NT2/D1 (cell line): ENCODE measurements around the gene EIF1B.

ENCODE experiments used
- DNase-seq: peaks from one replicate; pipeline ENCODE4 v3.0.0-alpha.2; 2011; ENCODE audit warnings: low read depth, low spot score
- H3K27me3 ChIP-seq: 2 replicates; pipeline ENCODE4 v1.6.0; 2011; ENCODE audit warnings: mild to moderate bottlenecking; ENCODE audit not compliant: insufficient read length, insufficient read depth
- H3K36me3 ChIP-seq: 2 replicates; pipeline ENCODE4 v1.6.1; 2011; ENCODE audit warnings: mild to moderate bottlenecking, low read length, mixed read lengths; ENCODE audit not compliant: insufficient read depth, insufficient read length
- H3K4me1 ChIP-seq: 2 replicates; pipeline ENCODE4 v1.5.1; 2011; ENCODE audit not compliant: insufficient read depth, insufficient read length
- H3K4me3 ChIP-seq: 2 replicates; pipeline ENCODE4 v1.5.1; 2011; ENCODE audit warnings: low read depth; ENCODE audit not compliant: insufficient read length
- H3K9ac ChIP-seq: 2 replicates; pipeline ENCODE4 v1.6.0; 2011; ENCODE audit warnings: low read depth; ENCODE audit not compliant: insufficient read length
- H3K9me3 ChIP-seq: 2 replicates; pipeline ENCODE4 v1.5.1; 2011; ENCODE audit warnings: mild to moderate bottlenecking, low read length; ENCODE audit not compliant: insufficient read depth
- SUZ12 ChIP-seq: IDR thresholded peaks from 2 replicates; pipeline ENCODE4 v1.6.1; 2011; ENCODE audit not compliant: insufficient read length, insufficient read depth; ENCODE audit errors: extremely low read depth
- YY1 ChIP-seq: IDR thresholded peaks from 2 replicates; pipeline ENCODE4 v1.6.1; 2011; ENCODE audit not compliant: insufficient read length, insufficient read depth
- ZNF274 ChIP-seq: IDR thresholded peaks from 2 replicates; pipeline ENCODE4 v1.6.1; 2011; ENCODE audit warnings: mild to moderate bottlenecking, low read depth, low read length

Gene EIF1B

DNA sequence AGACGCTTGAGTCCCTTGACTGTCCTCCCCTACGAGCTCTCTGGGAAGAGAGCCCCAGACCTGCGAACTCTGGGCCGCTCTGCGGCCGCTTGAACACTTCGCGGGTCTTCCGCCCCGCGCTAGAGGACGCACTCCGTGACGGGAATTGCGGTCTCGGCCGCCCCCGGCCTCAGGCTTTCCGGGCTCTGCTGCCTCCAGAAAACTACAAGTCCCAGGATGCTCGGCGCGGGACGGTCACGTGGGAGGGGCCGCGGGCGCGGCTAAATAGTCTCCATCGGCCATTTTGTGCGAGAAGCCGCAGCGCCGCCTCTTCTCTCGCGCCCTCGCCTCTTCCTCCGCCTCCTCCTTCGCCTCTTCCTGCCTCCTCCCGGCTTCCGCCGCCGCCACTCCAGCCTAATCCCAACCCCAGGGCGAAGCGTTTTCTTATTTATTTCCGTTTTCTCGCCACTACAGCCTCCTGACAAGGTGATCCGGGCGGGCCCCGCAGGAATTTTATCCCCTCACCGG lies at the start of gene EIF1B:
EIF1B (plus strand) TSS at position 290 of the 507 bp plus-strand sequence. CDS start 235 bp downstream, outside the sequence.
- Histone ChIP-seq H3K9me3 (no peaks in the 10 kb centered on the region), H3K27me3 (no peaks in the 10 kb centered on the region), H3K9ac (peak within 1 kb of the TSS; percentile 94), H3K36me3 (peaks cover 38% of the 10 kb centered on the region), H3K4me3 (peak within 1 kb of the TSS; percentile 83), H3K4me1 (no peaks in the 10 kb centered on the region)
- peak; percentile 75 for TF ChIP-seq YY1
- TF ChIP-seq ZNF274: no peak
- TF ChIP-seq SUZ12: no peak
- peak; percentile 97 for DNase-seq

DNA sequence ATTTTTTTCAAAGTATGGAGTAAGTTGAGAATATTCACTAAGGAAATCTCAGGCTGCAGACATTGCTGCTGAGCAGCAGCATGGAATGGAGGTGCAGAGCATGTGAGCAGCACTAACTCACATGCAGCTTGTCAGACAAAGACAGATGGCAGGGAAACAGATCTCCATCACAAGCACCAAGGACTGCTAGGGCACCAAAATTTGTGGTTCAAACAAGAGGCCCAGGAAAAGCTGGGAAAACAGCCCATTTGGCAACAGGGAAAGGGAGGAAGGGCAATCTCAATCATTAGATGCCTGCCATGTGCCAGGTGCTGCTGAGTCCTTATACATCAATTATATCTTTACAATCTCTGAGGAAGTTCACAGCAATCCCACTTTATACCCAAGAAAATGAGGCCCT lies 47.2 kb upstream of the EIF1B start:
- no peak overlapping the region for H3K9ac ChIP-seq
- no peaks in the 10 kb centered on the region for H3K4me1 ChIP-seq
- no peaks in the 10 kb centered on the region for H3K36me3 ChIP-seq
- DNase-seq: no peak
- H3K9me3 ChIP-seq: no peaks in the 10 kb centered on the region
- TF ChIP-seq SUZ12 (no peak), YY1 (no peak), ZNF274 (no peak)
- no peak overlapping the region for H3K4me3 ChIP-seq
- H3K27me3 ChIP-seq: no peaks in the 10 kb centered on the region

DNA sequence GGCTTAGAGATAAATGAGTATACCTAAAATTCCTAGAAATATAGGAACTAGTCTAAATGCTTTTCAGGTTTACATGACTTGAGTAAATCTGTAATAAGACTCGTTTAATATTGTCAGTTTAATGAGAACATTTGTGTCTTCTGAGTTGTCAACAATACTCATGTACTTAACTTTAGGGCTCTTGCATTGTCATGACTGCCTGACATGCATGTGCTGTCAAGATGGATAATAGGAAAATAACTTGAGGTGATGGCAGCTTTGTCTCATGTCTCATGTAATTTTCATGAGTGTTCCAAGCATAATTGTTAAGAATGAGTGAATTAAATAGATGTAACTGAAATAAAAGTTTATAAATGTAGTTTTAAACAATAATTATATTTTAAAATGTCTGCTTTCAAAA lies 45.1 kb upstream of the EIF1B start:
- no peak for DNase-seq
- H3K9me3 ChIP-seq: no peaks in the 10 kb centered on the region
- H3K4me1 ChIP-seq: no peaks in the 10 kb centered on the region
- no peak overlapping the region for H3K4me3 ChIP-seq
- no peaks in the 10 kb centered on the region for H3K27me3 ChIP-seq
- H3K9ac ChIP-seq: no peak overlapping the region
- H3K36me3 ChIP-seq: no peaks in the 10 kb centered on the region
- TF ChIP-seq YY1 (no peak), ZNF274 (no peak), SUZ12 (no peak)

DNA sequence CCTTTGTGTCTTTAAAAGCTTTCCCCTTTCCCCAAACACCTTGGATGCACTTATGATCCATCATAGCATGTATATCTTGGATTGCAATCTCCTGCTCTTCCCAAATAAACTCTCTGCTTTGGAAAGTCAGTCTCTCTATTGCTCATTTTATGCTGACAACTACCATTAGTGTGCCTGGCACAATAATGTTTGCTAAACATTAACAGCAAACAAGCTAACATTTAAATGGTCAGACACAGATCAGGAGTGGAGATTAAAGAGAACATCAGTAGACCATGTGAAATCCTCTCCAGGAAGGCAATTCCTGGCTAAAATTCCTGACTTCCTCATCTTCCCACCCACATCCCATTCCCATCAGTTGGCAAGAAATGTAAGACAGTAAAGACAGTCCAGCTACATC lies 44.3 kb upstream of the EIF1B start:
- Histone ChIP-seq H3K36me3 (no peaks in the 10 kb centered on the region), H3K9me3 (no peaks in the 10 kb centered on the region), H3K27me3 (no peaks in the 10 kb centered on the region), H3K4me1 (no peaks in the 10 kb centered on the region), H3K4me3 (no peak overlapping the region), H3K9ac (no peak overlapping the region)
- no peak for TF ChIP-seq YY1
- TF ChIP-seq ZNF274: no peak
- DNase-seq: no peak

DNA sequence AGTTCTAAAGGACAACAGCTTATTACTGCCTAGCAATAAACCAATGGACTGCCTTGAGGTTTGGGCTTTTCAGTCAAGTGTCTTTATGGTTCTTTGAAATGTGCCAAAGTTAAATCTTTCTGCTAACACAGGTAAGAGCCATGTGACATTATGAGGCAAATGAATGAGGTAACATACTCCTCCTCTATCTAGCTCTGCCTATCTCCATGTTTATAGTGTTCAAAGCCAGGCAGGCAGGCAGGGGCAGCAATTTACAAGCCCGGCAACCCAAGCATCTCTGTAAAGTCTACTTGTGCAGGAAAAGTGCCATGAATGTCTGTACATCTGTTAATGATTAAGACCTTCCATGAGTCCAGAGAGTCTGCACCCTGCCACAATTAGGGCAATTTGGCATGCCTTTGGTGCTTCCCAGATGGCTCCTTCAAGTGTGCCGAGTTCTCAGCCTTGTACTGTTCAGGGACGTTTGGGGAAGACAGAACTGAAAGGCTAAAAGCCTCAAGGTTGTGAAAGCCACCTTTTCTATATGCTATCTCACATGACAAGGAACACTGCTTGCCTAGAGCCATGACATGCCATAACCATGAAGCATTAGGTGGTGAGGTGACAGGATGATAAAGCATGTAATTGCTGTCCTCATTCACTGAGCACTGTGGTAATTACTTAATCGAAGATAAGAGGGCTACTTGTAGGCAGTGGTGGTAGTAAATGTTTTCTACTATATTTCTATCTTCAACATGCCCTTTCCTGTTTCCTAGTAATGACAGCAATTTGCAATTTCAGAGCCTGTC lies 41.4 kb upstream of the EIF1B start:
- H3K4me1 ChIP-seq: no peaks in the 10 kb centered on the region
- H3K9me3 ChIP-seq: no peaks in the 10 kb centered on the region
- no peak for DNase-seq
- TF ChIP-seq YY1 (no peak), ZNF274 (no peak), SUZ12 (no peak)
- no peaks in the 10 kb centered on the region for H3K27me3 ChIP-seq
- no peaks in the 10 kb centered on the region for H3K36me3 ChIP-seq
- H3K4me3 ChIP-seq: no peak overlapping the region
- no peak overlapping the region for H3K9ac ChIP-seq

DNA sequence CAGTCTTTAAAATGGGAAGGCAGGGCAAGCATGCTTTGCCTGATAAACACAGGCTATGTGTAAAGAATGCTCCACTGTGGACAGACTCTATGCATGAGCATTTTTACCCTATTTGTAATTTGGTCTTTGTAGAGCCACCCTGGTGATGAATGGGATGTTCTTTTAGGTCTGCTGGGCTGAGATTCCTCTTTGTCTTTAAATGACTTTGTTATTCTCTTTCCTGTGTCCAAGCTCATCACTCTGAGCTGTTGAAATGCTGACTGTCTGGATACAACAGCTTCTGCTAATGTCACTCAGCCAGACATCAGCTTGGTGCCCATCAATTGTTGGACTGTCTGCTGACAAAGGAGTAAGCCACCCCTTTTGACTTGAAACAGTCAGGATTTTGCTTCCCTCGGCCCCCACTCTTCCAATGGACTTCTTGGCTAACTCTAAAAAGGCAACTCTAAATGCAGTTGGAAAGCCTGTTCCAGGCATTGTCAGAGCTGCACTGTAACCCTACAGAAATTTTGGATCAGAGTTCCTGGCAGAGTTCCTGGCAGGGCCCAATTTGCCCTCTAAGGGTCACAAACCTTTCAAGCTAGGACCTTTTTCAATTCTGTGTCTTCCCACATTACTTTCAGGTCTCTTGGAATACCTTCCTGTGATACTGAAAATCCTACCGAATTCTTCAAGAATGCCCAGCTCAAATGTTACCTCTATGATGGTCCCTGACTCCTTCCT lies 40.5 kb upstream of the EIF1B start:
- DNase-seq: no peak
- TF ChIP-seq SUZ12 (no peak), ZNF274 (no peak), YY1 (no peak)
- Histone ChIP-seq H3K4me1 (no peaks in the 10 kb centered on the region), H3K4me3 (no peak overlapping the region), H3K9ac (no peak overlapping the region), H3K27me3 (no peaks in the 10 kb centered on the region), H3K36me3 (no peaks in the 10 kb centered on the region), H3K9me3 (no peaks in the 10 kb centered on the region)

DNA sequence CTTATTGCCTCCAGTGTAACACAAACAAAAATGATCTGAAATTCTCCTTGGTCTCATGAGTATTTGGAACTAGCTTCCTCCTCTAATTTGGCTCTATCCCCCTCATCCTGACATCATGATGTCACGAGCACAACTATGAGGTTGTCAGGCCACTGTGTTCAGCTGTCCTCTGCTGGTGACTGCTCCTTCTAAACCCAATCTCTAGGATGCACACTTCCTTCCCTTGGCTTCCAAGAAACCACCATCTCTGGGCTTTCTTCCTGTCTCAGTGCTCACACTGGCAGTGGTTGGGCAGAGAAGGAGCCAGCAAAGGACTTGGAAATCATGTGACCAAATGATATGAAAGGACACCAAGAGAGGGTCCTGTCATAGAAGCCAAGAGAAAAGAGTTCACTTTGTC lies 30.7 kb upstream of the EIF1B start:
- Histone ChIP-seq H3K4me1 (no peaks in the 10 kb centered on the region), H3K9me3 (peaks cover 2% of the 10 kb centered on the region; the same call in 1 of the 2 replicates), H3K9ac (no peak overlapping the region), H3K4me3 (no peak overlapping the region), H3K27me3 (no peaks in the 10 kb centered on the region), H3K36me3 (no peaks in the 10 kb centered on the region)
- no peak for DNase-seq
- TF ChIP-seq ZNF274 (no peak), SUZ12 (no peak), YY1 (no peak)
